ENCODE results near the gene TM4SF4.

Gene TM4SF4

GRCh38 chr3:149494759-149495580 lies 20.5 kb downstream of the TM4SF4 start:
- H3K27ac ChIP-seq, result no peak overlapping the region
- TF ChIP-seq ZFX (IDR thresholded peaks at IDR 0.05) (no peak), CTCF (conservative IDR thresholded peaks at IDR 0.05) (no peak)

- no peak for TF ChIP-seq ZFX (IDR thresholded peaks at IDR 0.05)
- TF ChIP-seq CTCF (conservative IDR thresholded peaks at IDR 0.05), result no peak
- H3K27ac ChIP-seq, result no peak overlapping the region
Observed at GRCh38 chr3:149495581-149496125, 21.2 kb downstream of the TM4SF4 start.

- TF ChIP-seq ZFX (IDR thresholded peaks at IDR 0.05), result no peak
- no peak for TF ChIP-seq CTCF (conservative IDR thresholded peaks at IDR 0.05)
- no peak overlapping the region for H3K27ac ChIP-seq
Observed at GRCh38 chr3:149496891-149497290, 22.4 kb downstream of the TM4SF4 start.

DNA sequence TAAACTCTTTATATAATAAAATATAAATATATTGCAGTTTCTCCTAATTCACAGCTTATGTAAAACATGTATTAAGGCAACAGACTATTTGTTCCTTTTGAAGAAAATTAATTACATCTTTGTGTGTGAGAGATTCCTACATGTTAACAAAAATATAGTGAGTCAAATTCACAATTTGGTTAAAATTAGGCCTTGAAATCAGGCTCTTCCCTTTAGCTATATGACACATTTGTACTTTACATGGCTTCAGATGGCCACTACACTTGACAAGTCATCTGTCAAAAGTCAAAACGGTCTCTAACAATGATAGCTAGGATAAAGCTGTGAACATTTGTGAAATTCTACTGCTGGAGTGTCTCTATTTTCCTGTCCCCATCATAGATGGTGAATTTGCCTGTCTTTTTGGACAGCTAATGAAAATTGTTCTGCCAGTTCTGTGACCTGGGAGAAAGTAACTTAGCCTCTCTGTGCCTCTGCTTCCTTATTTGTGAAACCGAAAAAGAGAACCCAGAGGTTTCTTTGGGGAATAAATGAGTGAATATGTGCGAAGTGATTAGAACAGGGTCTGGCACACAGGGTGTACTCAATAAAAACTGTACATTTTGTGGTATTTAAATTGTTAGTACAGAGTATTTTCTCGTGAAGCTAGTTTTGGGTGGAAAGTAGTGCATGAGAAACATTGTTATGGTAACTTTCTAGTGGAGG lies 23.6 kb downstream of the TM4SF4 start:
- TF ChIP-seq CTCF (conservative IDR thresholded peaks at IDR 0.05) (no peak), ZFX (IDR thresholded peaks at IDR 0.05) (no peak)

GRCh38 chr3:149501524-149501923 lies 27.0 kb downstream of the TM4SF4 start:
- H3K27ac ChIP-seq, result no peak overlapping the region
- TF ChIP-seq CTCF (conservative IDR thresholded peaks at IDR 0.05) (no peak), ZFX (IDR thresholded peaks at IDR 0.05) (no peak)

More for the DNA sequence above, 23.6 kb downstream of the TM4SF4 start:
- no peak overlapping the region for H3K27ac ChIP-seq

- TF ChIP-seq ZFX (IDR thresholded peaks at IDR 0.05) (no peak), CTCF (conservative IDR thresholded peaks at IDR 0.05) (no peak)
- no peak overlapping the region for H3K27ac ChIP-seq
Observed at GRCh38 chr3:149502438-149502837, 27.9 kb downstream of the TM4SF4 start.

DNA sequence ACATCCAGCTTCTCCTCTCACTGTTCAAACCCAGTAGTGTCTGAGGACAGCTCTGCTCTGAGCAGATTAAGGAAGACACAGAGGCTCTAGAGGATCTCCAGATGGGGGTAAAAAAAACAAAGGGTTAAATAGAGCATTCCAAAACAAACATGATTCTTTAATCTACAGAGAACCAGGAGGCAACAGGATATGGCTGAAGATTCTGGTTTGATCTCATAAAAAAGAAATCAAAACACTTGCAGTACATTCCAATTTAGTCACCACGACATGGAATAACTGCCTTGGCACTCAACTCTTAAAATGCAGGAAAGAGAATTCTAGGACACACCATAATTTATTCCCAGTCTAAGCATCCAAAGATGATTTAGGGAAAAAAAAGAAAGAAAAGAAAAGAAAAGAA lies 32.0 kb downstream of the TM4SF4 start:
- TF ChIP-seq CTCF (conservative IDR thresholded peaks at IDR 0.05) (no peak), ZFX (IDR thresholded peaks at IDR 0.05) (no peak)
- H3K27ac ChIP-seq, result no peak overlapping the region

Data from C4-2B (cell line).